Measurements from ENCODE around the gene SNX14.

Gene SNX14

DNA sequence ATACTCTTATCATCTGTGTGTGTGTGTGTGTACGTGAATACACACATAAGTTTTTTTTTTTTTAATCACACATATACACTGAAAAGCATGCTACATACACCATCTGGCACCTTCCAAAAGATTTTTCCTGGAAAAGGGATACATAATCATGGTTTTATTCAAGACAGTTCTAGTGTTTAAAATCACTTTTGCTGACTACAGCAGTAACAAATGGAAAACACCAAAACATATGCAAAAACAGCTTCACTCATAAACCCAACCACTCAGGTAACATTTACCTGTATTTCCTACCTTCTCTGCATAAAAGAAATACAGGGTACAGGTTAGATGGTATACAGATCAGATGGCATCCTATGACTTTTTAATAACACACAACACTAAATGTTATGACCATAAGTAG lies 2.5 kb downstream of the SNX14 start:
- no peak for TF ChIP-seq CREB1 (IDR thresholded peaks at IDR 0.05; ENCODE audit: low read depth)
- no peak for TF ChIP-seq CEBPB (IDR thresholded peaks at IDR 0.05)
- TF ChIP-seq, protein P1, sequence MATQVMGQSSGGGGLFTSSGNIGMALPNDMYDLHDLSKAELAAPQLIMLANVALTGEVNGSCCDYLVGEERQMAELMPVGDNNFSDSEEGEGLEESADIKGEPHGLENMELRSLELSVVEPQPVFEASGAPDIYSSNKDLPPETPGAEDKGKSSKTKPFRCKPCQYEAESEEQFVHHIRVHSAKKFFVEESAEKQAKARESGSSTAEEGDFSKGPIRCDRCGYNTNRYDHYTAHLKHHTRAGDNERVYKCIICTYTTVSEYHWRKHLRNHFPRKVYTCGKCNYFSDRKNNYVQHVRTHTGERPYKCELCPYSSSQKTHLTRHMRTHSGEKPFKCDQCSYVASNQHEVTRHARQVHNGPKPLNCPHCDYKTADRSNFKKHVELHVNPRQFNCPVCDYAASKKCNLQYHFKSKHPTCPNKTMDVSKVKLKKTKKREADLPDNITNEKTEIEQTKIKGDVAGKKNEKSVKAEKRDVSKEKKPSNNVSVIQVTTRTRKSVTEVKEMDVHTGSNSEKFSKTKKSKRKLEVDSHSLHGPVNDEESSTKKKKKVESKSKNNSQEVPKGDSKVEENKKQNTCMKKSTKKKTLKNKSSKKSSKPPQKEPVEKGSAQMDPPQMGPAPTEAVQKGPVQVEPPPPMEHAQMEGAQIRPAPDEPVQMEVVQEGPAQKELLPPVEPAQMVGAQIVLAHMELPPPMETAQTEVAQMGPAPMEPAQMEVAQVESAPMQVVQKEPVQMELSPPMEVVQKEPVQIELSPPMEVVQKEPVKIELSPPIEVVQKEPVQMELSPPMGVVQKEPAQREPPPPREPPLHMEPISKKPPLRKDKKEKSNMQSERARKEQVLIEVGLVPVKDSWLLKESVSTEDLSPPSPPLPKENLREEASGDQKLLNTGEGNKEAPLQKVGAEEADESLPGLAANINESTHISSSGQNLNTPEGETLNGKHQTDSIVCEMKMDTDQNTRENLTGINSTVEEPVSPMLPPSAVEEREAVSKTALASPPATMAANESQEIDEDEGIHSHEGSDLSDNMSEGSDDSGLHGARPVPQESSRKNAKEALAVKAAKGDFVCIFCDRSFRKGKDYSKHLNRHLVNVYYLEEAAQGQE (IDR thresholded peaks at IDR 0.05; ENCODE audit: low read depth): no peak
- no peak for TF ChIP-seq TCF12 (IDR thresholded peaks at IDR 0.05; ENCODE audit: low read depth)
- TF ChIP-seq YY1 (IDR thresholded peaks at IDR 0.05; ENCODE audit: low read depth): no peak
- TF ChIP-seq TAF1 (IDR thresholded peaks at IDR 0.05; ENCODE audit: low read depth): no peak
- no peak for TF ChIP-seq NFIC (IDR thresholded peaks at IDR 0.05)
- TF ChIP-seq, protein P2, sequence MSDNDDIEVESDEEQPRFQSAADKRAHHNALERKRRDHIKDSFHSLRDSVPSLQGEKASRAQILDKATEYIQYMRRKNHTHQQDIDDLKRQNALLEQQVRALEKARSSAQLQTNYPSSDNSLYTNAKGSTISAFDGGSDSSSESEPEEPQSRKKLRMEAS (IDR thresholded peaks at IDR 0.05): no peak
- no peak for TF ChIP-seq RAD21 (IDR thresholded peaks at IDR 0.05; ENCODE audit: low read depth)
- TF ChIP-seq FOXM1 (IDR thresholded peaks at IDR 0.05; ENCODE audit: borderline replicate concordance, low read depth): no peak

DNA sequence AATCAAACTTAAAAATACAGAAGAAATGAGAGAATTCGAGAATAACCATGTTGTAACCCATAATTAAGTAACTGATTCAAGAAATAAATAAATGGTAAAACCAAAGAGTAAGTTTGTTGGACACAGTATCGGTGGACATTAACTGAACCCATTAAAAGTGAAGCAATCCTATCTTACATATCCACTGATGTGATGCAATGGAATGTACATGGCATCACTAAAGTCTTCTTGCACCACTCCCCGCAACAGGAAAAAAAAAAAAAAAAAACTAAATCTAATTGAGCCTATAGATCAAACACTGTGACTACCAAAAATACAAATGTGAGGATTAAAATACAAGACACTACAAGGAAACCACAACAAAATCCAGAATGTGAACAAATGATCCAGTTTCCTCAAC lies 7.9 kb downstream of the SNX14 start:
- TF ChIP-seq YY1 (IDR thresholded peaks at IDR 0.05; ENCODE audit: low read depth): no peak
- TF ChIP-seq NFIC (IDR thresholded peaks at IDR 0.05): no peak
- TF ChIP-seq CEBPB (IDR thresholded peaks at IDR 0.05): no peak
- TF ChIP-seq TCF12 (IDR thresholded peaks at IDR 0.05; ENCODE audit: low read depth): no peak
- no peak for TF ChIP-seq TEAD4 (IDR thresholded peaks at IDR 0.05)
- TF ChIP-seq, protein P1 (IDR thresholded peaks at IDR 0.05; ENCODE audit: low read depth): no peak
- no peak for TF ChIP-seq ZBTB7A (IDR thresholded peaks at IDR 0.05; ENCODE audit: low read depth)
- TF ChIP-seq, protein P3, sequence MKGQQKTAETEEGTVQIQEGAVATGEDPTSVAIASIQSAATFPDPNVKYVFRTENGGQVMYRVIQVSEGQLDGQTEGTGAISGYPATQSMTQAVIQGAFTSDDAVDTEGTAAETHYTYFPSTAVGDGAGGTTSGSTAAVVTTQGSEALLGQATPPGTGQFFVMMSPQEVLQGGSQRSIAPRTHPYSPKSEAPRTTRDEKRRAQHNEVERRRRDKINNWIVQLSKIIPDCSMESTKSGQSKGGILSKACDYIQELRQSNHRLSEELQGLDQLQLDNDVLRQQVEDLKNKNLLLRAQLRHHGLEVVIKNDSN (IDR thresholded peaks at IDR 0.05): no peak

DNA sequence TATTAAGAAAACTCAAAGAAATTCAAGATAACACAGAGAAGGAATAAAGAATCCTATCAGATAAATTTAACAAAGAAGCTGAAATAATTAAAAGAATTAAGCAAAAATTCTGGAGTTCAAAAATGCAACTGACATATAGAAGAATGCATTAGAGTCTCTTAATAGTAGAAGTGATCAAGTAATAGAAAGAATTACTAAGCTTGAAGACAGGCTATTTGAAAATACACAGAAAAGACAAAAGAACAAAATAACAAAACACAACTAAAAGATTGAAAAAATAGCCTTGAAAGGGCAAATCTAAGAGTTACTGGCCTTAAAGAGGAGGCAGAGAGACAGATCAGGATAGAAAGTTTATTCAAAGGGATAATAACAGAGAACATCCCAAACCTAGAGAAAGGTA lies 12.1 kb downstream of the SNX14 start:
- TF ChIP-seq TCF12 (IDR thresholded peaks at IDR 0.05; ENCODE audit: low read depth): no peak
- TF ChIP-seq NFIC (IDR thresholded peaks at IDR 0.05): no peak
- no peak for TF ChIP-seq RAD21 (IDR thresholded peaks at IDR 0.05; ENCODE audit: low read depth)
- TF ChIP-seq EP300 (IDR thresholded peaks at IDR 0.05; ENCODE audit: borderline replicate concordance): no peak
- TF ChIP-seq, protein P1 (IDR thresholded peaks at IDR 0.05; ENCODE audit: low read depth): no peak
- TF ChIP-seq, protein P3 (IDR thresholded peaks at IDR 0.05): no peak

DNA sequence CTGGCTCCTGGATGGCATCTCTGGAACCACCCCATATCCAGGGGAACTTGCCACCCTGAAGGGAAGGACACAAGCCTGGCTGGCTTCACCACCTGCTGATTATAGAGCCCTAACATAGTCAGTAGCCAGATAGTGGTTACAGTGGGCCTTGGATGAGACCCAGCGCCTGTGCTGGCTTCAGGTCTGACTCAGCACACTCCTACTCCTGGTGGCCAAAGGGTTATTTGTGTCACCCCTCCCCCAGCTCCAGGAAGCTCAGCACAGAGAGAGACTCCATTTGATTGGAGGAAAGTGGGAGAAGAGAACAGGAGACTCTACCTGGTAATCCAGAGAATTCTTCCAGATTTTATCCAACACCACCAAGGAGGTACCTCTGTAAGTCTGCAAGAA lies 12.8 kb downstream of the SNX14 start:
- no peak for TF ChIP-seq TEAD4 (IDR thresholded peaks at IDR 0.05)
- TF ChIP-seq NFIC (IDR thresholded peaks at IDR 0.05): no peak
- TF ChIP-seq, protein P2 (IDR thresholded peaks at IDR 0.05): no peak
- TF ChIP-seq TCF12 (IDR thresholded peaks at IDR 0.05; ENCODE audit: low read depth): no peak
- TF ChIP-seq YY1 (IDR thresholded peaks at IDR 0.05; ENCODE audit: low read depth): no peak
- TF ChIP-seq TAF1 (IDR thresholded peaks at IDR 0.05; ENCODE audit: low read depth): no peak
- no peak for TF ChIP-seq EP300 (IDR thresholded peaks at IDR 0.05; ENCODE audit: borderline replicate concordance)
- TF ChIP-seq FOXM1 (IDR thresholded peaks at IDR 0.05; ENCODE audit: borderline replicate concordance, low read depth): no peak
- no peak for TF ChIP-seq CREB1 (IDR thresholded peaks at IDR 0.05; ENCODE audit: low read depth)
- TF ChIP-seq RAD21 (IDR thresholded peaks at IDR 0.05; ENCODE audit: low read depth): no peak
- no peak for TF ChIP-seq ZBTB7A (IDR thresholded peaks at IDR 0.05; ENCODE audit: low read depth)
- TF ChIP-seq, protein P1 (IDR thresholded peaks at IDR 0.05; ENCODE audit: low read depth): no peak
- TF ChIP-seq, protein P3 (IDR thresholded peaks at IDR 0.05): no peak
- no peak for TF ChIP-seq EGR1 (IDR thresholded peaks at IDR 0.05)
- TF ChIP-seq CEBPB (IDR thresholded peaks at IDR 0.05): no peak

Data from Ishikawa (cell line).